Ovary (tissue), 9 donors: ENCODE measurements around the gene ROBO4. TPM values are rescaled to one million over a fixed set of nuclear protein-coding genes. Genes with fewer than 3 reads are reported as not detected.

Experiments
- DNase-seq, 5 donors: peaks; one replicate each; pipeline ENCODE4 v3.0.0-alpha.2; 2019 to 2020
- H3K27ac ChIP-seq, 2 donors: fragments of 200-600 bp; one replicate each; pipeline versions ENCODE4 v1.5.1 to v1.8.0; 2019 to 2022
- H3K27me3 ChIP-seq: fragments of 200-600 bp; one replicate; pipeline ENCODE4 v1.8.0; 2022
- H3K36me3 ChIP-seq: fragments of 200-600 bp; sonication (generic); one replicate; pipeline ENCODE4 v1.5.1; 2019
- H3K4me1 ChIP-seq: one replicate; pipeline ENCODE4 v1.8.1; 2013; ENCODE audit warnings: mild to moderate bottlenecking, moderate library complexity; ENCODE audit not compliant: insufficient read depth
- H3K4me3 ChIP-seq: fragments of 200-600 bp; sonication (generic); one replicate; pipeline ENCODE4 v1.5.1; 2017
- H3K9me3 ChIP-seq, 2 donors: fragments of 200-600 bp in 1 of 2; sonication (generic) in 1 of 2; one replicate each; pipeline versions ENCODE4 v1.5.1 to v1.8.1; 2013 to 2019; ENCODE audit warnings: mild to moderate bottlenecking in 1 of 2, moderate library complexity in 1 of 2
- EP300 ChIP-seq: sonication (generic); formaldehyde crosslinking; IDR thresholded peaks from one replicate; pipeline ENCODE4 v1.6.1; 2017; ENCODE audit warnings: antibody characterized with exemption
- POLR2A ChIP-seq: fragments of 450-650 bp; IDR thresholded peaks from one replicate; pipeline ENCODE4 v1.6.1; 2017; ENCODE audit warnings: antibody characterized with exemption, mild to moderate bottlenecking, moderate library complexity
- WGBS, 3 donors: extraction: QIAGEN DNeasy Blood & Tissue Kit in 1 of 3; methylation state at CpG; one replicate each; pipeline versions ENCODE4 v1.1.5 to v1.1.7; 2013 to 2017; 5-methylcytosine and 5-hydroxymethylcytosine counted together
- intact Hi-C, 4 donors: fragments of 100-400 bp; cut with DNase I; formaldehyde crosslinking; loops; one replicate each; pipeline versions ENCODE4 v1.11.0 to v1.15.1; 2022 to 2023
- polyA plus RNA-seq, 2 donors: library from polyadenylated mRNA; stranded (reverse); fragments of 200-250 nt in 1 of 2; fragments of 350-450 nt in 1 of 2; fragmentation: Illumina TruSeq in 1 of 2; extraction: RNeasy Lipid Tissue Mini Kit (QIAGEN cat#74804) in 1 of 2; gene quantifications; one replicate each; pipeline ENCODE4 v1.2.3, GENCODE V29; 2013 to 2014
- total RNA-seq, 7 donors: library from RNA; depleted of rRNA in 2 of 7; stranded (reverse); fragments of >200 nt in 2 of 7; fragmentation: NEBNext Ultra II Directional in 3 of 7; extraction: Animal tissue kit (Norgen Biotek cat#: 25700) in 3 of 7; gene quantifications; one replicate each; pipeline versions ENCODE4 v1.1.0 to v1.2.4, GENCODE V29; 2016 to 2023
- TF ChIP-seq, protein P1 (sequence below), 3 donors: fragments of 450-650 bp in 2 of 3; fragments of 200-600 bp in 1 of 3; IDR thresholded peaks; one replicate each; pipeline versions ENCODE4 v1.5.1 to v1.8.0; 2016 to 2022; ENCODE audit warnings: antibody characterized with exemption in 3 of 3, mild to moderate bottlenecking in 1 of 3
- donor health status: DM: no; HTN: no; CAD: no; lungs with moderate emphysema.
- donor health status: DM: no; HTN: no; CAD: no.
- donor health status: Bipolar disorder and iron deficiency.
- donor health status: DM: yes; HTN: yes; CAD: no.
- donor health status: DM: no; HTN: no; CAD: no.
- donor health status: DM: yes; HTN: yes; CAD: no.

The ROBO4 gene
- total and polyA plus RNA-seq, 9 donors = 5.9 to 22.0 (median 10.0) TPM

DNA sequence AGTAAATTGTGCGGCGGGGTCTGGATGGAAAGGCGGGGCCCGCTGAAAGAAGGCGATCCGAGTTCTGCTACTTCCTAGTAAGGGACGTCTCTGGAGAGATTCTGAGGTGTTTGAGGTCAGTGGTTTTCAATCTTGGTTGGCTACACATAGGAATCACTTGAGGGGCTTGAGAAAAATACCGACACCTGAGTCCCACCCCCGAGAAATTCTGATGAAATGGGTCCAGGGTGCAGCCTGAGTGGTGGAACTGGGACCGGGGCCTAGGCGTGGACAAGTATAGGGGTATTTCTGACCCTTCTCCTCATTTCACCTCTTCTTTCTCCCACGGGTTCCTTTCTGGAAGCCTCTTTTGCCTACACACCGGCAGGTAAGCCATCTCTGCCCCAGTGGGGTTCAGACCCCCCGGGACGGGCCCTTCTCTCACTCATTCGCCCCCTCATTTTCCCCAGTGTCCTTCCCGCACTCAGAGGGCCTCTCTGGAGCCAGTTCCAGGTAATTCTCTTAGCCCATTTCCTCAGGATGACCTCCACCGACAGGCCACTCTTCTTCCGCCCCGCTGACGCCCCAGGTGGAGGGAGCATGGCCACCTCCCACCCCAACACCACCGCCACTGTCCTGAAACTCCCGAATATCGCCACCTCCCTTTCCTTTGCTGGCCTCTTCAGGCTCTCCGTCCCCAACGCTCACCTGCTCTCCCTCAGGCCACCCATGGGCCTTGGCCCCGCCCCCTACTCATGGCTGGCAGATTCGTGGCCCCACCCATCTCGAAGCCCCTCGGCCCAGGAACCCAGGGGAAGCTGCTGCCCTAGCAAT is 20.6 kb downstream of the ROBO4 start:
- intact Hi-C loops = loop anchor here in 3 of 4 donors (5.0 to 10.0 kb wide), 4 partner anchors 68 to 238 kb away; partner anchors contain the start of genes CCDC15 (in 2 of the 3) and TMEM218 (in 1 of the 3)

DNA sequence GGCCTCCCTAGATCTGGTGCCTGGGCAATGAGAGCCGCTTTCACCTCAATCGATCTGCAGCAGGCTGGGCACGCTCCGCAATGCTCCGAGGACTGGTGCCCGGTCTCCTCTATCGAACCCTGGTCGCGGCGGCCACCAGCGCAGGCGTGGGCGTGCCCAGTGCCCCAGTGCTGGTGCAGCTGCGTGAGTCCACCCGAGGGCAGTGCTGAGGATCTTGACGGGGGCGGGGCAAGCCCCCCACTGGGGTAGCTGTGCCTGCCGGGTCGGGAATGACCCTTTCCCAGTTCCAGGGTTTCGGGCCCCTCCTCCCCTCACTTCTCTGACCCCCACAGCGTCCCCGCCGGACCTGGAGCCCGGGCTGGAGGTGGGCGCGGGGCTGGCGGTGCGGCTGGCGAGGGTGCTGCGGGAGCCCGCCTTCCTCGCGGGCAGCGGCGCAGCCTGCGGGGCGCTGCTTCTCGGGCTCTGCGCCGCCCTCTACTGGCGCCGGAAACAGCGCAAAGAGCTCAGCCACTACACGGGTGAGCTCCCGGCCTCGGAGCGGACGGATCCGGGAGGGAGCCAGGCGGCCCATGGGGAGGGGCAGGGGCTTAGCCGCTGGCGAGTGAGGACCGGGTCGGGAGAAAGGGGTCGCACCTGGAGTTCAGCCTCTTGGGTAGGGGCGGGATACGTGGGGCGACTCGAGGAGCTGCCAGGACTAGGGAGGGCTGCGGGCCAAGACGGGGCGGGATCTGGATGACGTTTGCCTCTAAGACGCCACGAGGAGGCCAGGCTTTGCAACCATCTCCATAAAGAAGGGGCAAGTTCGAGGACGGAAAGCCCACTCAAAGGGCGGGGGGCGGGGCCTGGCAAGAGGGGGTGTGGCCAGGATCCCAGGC is 21.5 kb downstream of the ROBO4 start:
- peak; percentile 94 to 96 (median 96) for DNase-seq
- H3K27me3 ChIP-seq = no peaks in the 10 kb centered on the region
- no peak for TF ChIP-seq EP300
- peak; percentile 47 for TF ChIP-seq POLR2A
- TF ChIP-seq, protein P1, sequence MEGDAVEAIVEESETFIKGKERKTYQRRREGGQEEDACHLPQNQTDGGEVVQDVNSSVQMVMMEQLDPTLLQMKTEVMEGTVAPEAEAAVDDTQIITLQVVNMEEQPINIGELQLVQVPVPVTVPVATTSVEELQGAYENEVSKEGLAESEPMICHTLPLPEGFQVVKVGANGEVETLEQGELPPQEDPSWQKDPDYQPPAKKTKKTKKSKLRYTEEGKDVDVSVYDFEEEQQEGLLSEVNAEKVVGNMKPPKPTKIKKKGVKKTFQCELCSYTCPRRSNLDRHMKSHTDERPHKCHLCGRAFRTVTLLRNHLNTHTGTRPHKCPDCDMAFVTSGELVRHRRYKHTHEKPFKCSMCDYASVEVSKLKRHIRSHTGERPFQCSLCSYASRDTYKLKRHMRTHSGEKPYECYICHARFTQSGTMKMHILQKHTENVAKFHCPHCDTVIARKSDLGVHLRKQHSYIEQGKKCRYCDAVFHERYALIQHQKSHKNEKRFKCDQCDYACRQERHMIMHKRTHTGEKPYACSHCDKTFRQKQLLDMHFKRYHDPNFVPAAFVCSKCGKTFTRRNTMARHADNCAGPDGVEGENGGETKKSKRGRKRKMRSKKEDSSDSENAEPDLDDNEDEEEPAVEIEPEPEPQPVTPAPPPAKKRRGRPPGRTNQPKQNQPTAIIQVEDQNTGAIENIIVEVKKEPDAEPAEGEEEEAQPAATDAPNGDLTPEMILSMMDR (IDR thresholded peaks at IDR 0.05) = peak; percentile 94 to 95 (median 94)
- H3K36me3 ChIP-seq = no peaks in the 10 kb centered on the region
- H3K9me3 ChIP-seq = no peaks in the 10 kb centered on the region
- peak overlapping the region; percentile 67 for H3K4me3 ChIP-seq
- H3K27ac ChIP-seq = peak overlapping the region; percentile 90 to 96
- WGBS, 3 donors = 0 to 1% (median 1%) methylated on average over 63 to 69 of the region's 69 CpGs
- intact Hi-C loops = loop anchor here (2.0 to 10.0 kb wide), 5 partner anchors 69 to 239 kb away; partner anchors contain the start of genes CCDC15 (in 2 of the 4) and TMEM218 (in 1 of the 4)
- H3K4me1 ChIP-seq = peaks cover 9% of the 10 kb centered on the region

More for the DNA sequence above, 20.6 kb downstream of the ROBO4 start:
- DNase-seq = peak in 4 of 5 donors; percentile 46 to 67 (median 60)
- H3K9me3 ChIP-seq = no peaks in the 10 kb centered on the region
- peaks cover 9% of the 10 kb centered on the region for H3K4me1 ChIP-seq
- peak overlapping the region; percentile 67 for H3K4me3 ChIP-seq
- no peak for TF ChIP-seq EP300
- TF ChIP-seq, protein P1 (IDR thresholded peaks at IDR 0.05) = no peak
- TF ChIP-seq POLR2A = peak; percentile 7
- H3K36me3 ChIP-seq = no peaks in the 10 kb centered on the region
- H3K27ac ChIP-seq = peak overlapping the region; percentile 90 to 96
- WGBS, 3 donors = 30 to 43% (median 36%) methylated on average over 30 of the region's 30 CpGs
- H3K27me3 ChIP-seq = no peaks in the 10 kb centered on the region

DNA sequence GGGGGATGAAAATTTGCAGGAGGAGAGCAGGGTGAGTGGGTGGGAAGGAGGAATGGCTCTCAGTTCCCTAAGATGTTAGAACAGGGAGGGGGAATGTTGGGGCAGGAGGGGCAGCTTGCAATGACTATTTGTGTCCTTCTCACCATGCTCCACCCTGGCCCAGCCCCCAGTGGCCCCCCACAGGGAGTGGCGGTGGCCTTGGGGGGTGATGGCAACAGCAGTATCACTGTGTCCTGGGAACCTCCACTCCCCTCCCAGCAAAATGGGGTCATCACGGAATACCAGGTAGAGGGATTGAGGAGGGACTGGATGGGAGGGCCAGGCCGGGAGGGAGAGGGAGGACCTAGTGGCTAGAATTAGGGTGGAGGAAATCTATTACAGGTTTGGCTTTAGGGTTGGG is 22.3 kb downstream of the ROBO4 start:
- Histone ChIP-seq H3K36me3 (no peaks in the 10 kb centered on the region), H3K4me1 (peaks cover 6% of the 10 kb centered on the region), H3K4me3 (no peak overlapping the region), H3K9me3 (no peaks in the 10 kb centered on the region), H3K27ac (peak overlapping the region in 1 of 2 donors; percentile 96), H3K27me3 (no peaks in the 10 kb centered on the region)
- peak in 2 of 5 donors; percentile 19 to 30 for DNase-seq
- intact Hi-C loops = loop anchor here (2.0 to 10.0 kb wide), 5 partner anchors 69 to 239 kb away; partner anchors contain the start of genes CCDC15 (in 2 of the 4) and TMEM218 (in 1 of the 4)
- WGBS, 3 donors = 41 to 56% (median 44%) methylated on average over 3 of the region's 3 CpGs
- TF ChIP-seq POLR2A (no peak), EP300 (no peak)
- TF ChIP-seq, protein P1 (IDR thresholded peaks at IDR 0.05) = no peak
